ENCODE results near the gene SLC29A4.
"Not testable (repeated sequence)": the region's sequence is repeated elsewhere in the genome, so short reads cannot be mapped to it uniquely, and the experiment has no call there.

- not testable (repeated sequence) for TF ChIP-seq CTCF (conservative IDR thresholded peaks at IDR 0.05 in 1 of 2, IDR thresholded peaks at IDR 0.05 in 1 of 2; ENCODE audit: extremely low read depth in 1 of 2, insufficient read depth in 1 of 2, low read depth in 1 of 2, low read length in 2 of 2); EZH2 (IDR thresholded peaks at IDR 0.05; ENCODE audit: borderline replicate concordance, low read length)
Measured at GRCh38 chr7:5253529-5253928, 29.2 kb upstream of the SLC29A4 start.
